Measurements from ENCODE around the gene PRKRA.

DNA sequence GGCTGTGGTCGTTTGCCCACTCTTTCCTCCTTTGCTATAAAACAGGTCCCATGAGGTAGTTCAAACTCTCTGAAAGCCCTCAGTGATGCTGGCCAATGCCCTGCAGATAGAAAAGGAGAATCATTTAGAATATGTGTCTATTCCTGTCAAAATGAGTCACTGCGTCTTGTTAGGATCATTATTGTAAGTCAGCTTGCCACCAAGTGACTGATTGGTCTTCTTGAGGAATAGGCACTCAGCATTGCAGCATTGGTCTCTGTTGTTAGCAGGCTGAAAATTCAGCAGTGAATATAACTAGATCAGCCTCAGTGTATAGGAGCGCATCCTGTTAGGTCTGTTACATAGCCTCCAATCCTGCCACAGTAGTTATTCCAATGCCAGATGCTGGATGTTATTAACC is 28.9 kb downstream of the PRKRA start:
- TF ChIP-seq, protein P1, sequence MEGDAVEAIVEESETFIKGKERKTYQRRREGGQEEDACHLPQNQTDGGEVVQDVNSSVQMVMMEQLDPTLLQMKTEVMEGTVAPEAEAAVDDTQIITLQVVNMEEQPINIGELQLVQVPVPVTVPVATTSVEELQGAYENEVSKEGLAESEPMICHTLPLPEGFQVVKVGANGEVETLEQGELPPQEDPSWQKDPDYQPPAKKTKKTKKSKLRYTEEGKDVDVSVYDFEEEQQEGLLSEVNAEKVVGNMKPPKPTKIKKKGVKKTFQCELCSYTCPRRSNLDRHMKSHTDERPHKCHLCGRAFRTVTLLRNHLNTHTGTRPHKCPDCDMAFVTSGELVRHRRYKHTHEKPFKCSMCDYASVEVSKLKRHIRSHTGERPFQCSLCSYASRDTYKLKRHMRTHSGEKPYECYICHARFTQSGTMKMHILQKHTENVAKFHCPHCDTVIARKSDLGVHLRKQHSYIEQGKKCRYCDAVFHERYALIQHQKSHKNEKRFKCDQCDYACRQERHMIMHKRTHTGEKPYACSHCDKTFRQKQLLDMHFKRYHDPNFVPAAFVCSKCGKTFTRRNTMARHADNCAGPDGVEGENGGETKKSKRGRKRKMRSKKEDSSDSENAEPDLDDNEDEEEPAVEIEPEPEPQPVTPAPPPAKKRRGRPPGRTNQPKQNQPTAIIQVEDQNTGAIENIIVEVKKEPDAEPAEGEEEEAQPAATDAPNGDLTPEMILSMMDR (IDR thresholded peaks at IDR 0.05), result no peak
- no peak for TF ChIP-seq POLR2A (IDR thresholded peaks at IDR 0.05)
